ENCODE results near the gene HSP90B1. TPM values are rescaled to one million over a fixed set of nuclear protein-coding genes. Genes with fewer than 3 reads are reported as not detected.
A peak's percentile ranks its signal among the peaks of the same experiment; 100 is the strongest.

Gene HSP90B1
- total and polyA plus RNA-seq, 2 donors from 2014 or later: 521 to 806 TPM

DNA sequence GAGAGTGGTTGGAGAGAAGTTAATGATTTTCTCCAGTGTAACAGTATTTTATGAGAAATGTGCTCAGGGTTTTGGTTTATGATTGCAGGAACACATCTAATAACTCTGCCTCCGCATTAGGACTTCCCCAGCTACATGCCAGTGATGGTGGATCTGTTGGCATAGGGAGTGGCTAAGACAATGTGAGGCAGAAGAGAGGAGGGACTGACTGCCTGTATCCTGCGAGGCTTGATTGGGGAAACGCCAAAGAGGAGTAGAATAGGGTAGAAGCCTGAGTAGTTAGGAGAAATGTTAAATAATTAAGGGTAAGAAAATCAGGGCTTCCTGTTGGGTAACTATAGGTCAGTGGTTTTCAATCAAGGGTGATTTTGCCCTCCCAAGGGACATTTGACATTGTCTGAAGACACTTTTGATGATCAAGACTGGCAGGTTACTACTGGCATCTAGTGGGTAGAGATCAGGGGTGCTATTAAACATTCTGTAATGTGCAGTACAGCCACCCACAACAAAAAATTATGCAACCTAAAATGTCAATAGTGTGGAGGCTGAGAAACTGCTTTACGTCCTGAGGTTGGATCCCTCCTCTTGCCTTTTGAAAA lies 48.3 kb downstream of the HSP90B1 start:
- Histone ChIP-seq H3K4me3 (ENCODE audit: low read length in 3 of 3) (no peak overlapping the region), H3K27me3 (ENCODE audit: control insufficient read depth, insufficient read depth, low read length) (no peaks in the 10 kb centered on the region), H3K4me1 (ENCODE audit: control insufficient read depth in 2 of 3, insufficient read depth in 2 of 3, low read depth in 1 of 3, low read length in 3 of 3) (no peaks in the 10 kb centered on the region), H3K9ac (ENCODE audit: low read length in 3 of 3) (peak overlapping the region in 1 of 3 donors; percentile 10), H3K27ac (ENCODE audit: low read depth in 2 of 2, low read length in 2 of 2) (no peak overlapping the region), H3K9me3 (ENCODE audit: control insufficient read depth in 2 of 3, insufficient read depth in 1 of 3, low read length in 3 of 3) (no peaks in the 10 kb centered on the region), H3K36me3 (ENCODE audit: control insufficient read depth in 2 of 3, insufficient read depth in 3 of 3, low read length in 3 of 3) (peaks cover 6 to 43% (median 18%) of the 10 kb centered on the region in 3 donors)
- DNase-seq (no peak), FAIRE-seq (no peak)
- TF ChIP-seq, protein P1, sequence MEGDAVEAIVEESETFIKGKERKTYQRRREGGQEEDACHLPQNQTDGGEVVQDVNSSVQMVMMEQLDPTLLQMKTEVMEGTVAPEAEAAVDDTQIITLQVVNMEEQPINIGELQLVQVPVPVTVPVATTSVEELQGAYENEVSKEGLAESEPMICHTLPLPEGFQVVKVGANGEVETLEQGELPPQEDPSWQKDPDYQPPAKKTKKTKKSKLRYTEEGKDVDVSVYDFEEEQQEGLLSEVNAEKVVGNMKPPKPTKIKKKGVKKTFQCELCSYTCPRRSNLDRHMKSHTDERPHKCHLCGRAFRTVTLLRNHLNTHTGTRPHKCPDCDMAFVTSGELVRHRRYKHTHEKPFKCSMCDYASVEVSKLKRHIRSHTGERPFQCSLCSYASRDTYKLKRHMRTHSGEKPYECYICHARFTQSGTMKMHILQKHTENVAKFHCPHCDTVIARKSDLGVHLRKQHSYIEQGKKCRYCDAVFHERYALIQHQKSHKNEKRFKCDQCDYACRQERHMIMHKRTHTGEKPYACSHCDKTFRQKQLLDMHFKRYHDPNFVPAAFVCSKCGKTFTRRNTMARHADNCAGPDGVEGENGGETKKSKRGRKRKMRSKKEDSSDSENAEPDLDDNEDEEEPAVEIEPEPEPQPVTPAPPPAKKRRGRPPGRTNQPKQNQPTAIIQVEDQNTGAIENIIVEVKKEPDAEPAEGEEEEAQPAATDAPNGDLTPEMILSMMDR (IDR thresholded peaks at IDR 0.05; ENCODE audit: borderline replicate concordance, extremely low read depth, insufficient read depth): no peak
- intact Hi-C loops (cut with DNase I): no loop called here

DNA sequence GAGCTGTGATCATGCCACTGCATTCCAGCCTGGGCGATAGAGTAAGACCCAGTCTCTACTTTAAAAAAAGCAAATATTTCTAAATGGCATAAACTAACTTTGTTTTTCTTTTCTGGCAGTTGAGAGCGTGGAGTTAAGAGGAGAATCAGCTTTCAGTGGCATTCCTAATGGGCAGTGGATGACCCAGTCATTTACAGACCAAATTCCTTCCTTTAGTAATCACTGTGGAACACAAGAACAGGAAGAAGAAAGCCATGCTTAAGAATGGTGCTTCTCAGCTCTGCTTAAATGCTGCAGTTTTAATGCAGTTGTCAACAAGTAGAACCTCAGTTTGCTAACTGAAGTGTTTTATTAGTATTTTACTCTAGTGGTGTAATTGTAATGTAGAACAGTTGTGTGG lies 56.6 kb downstream of the HSP90B1 start:
- H3K4me1 ChIP-seq (ENCODE audit: control insufficient read depth in 2 of 3, insufficient read depth in 2 of 3, low read depth in 1 of 3, low read length in 3 of 3): no peaks in the 10 kb centered on the region
- TF ChIP-seq, protein P1 (IDR thresholded peaks at IDR 0.05; ENCODE audit: borderline replicate concordance, extremely low read depth, insufficient read depth): no peak
- intact Hi-C loops (cut with DNase I): no loop called here
- no peak overlapping the region for H3K27ac ChIP-seq (ENCODE audit: low read depth in 2 of 2, low read length in 2 of 2)
- FAIRE-seq (no peak), DNase-seq (no peak)
- H3K27me3 ChIP-seq (ENCODE audit: control insufficient read depth, insufficient read depth, low read length): no peaks in the 10 kb centered on the region
- H3K4me3 ChIP-seq (ENCODE audit: low read length in 3 of 3): no peak overlapping the region
- no peak overlapping the region for H3K9ac ChIP-seq (ENCODE audit: low read length in 3 of 3)
- H3K9me3 ChIP-seq (ENCODE audit: control insufficient read depth in 2 of 3, insufficient read depth in 1 of 3, low read length in 3 of 3): no peaks in the 10 kb centered on the region
- peaks cover 4 to 43% (median 15%) of the 10 kb centered on the region in 3 donors for H3K36me3 ChIP-seq (ENCODE audit: control insufficient read depth in 2 of 3, insufficient read depth in 3 of 3, low read length in 3 of 3)

DNA sequence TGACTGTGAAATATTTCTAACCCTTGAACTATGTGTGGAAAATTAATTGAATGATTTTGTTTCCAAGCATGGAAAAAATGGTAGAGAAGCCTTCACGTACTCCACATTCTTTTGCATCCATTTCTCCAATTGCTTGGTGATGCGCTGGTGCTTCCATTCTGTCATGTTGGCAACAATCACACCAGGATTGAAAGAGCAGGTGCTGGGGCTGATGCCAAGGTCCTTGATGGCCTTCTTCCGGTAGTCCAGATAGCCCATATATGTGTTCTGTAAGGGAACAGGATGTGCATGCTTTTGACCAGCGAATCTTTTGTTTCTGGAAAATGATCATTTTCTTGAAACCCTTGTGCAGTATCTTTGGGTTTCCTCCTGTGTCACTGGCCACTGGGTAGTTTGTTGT lies 64.0 kb downstream of the HSP90B1 start:
- no peaks in the 10 kb centered on the region for H3K9me3 ChIP-seq (ENCODE audit: control insufficient read depth in 2 of 3, insufficient read depth in 1 of 3, low read length in 3 of 3)
- TF ChIP-seq, protein P1 (IDR thresholded peaks at IDR 0.05; ENCODE audit: borderline replicate concordance, extremely low read depth, insufficient read depth): no peak
- H3K36me3 ChIP-seq (ENCODE audit: control insufficient read depth in 2 of 3, insufficient read depth in 3 of 3, low read length in 3 of 3): peaks cover 0 to 3% (median under 1%) of the 10 kb centered on the region in 3 donors
- H3K4me3 ChIP-seq (ENCODE audit: low read length in 3 of 3): no peak overlapping the region
- H3K27me3 ChIP-seq (ENCODE audit: control insufficient read depth, insufficient read depth, low read length): no peaks in the 10 kb centered on the region
- intact Hi-C loops (cut with DNase I): no loop called here
- FAIRE-seq (no peak), DNase-seq (no peak)
- H3K4me1 ChIP-seq (ENCODE audit: control insufficient read depth in 2 of 3, insufficient read depth in 2 of 3, low read depth in 1 of 3, low read length in 3 of 3): no peaks in the 10 kb centered on the region
- no peak overlapping the region for H3K27ac ChIP-seq (ENCODE audit: low read depth in 2 of 2, low read length in 2 of 2)
- no peak overlapping the region for H3K9ac ChIP-seq (ENCODE audit: low read length in 3 of 3)

DNA sequence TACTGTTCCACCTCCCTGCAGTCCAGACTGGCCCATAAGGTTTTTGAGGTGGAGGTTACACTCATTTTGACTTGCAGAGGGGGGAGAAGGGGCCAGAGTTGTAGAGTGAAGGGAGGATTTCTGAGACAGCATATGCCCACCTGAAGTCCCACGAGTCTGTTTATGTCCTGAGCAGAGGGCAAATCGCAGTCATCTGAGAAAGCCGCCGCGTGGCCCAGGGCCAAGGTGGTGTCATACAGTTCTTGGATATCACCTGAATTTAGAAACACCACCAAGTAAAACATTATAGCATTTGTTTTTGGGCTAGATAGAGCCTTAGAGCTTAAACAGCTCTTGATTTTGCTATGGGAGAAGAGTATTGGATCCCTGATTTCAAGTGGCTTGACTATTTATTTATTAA lies 66.4 kb downstream of the HSP90B1 start:
- DNase-seq (no peak), FAIRE-seq (no peak)
- Histone ChIP-seq H3K4me3 (ENCODE audit: low read length in 3 of 3) (no peak overlapping the region), H3K27me3 (ENCODE audit: control insufficient read depth, insufficient read depth, low read length) (no peaks in the 10 kb centered on the region), H3K36me3 (ENCODE audit: control insufficient read depth in 2 of 3, insufficient read depth in 3 of 3, low read length in 3 of 3) (no peaks in the 10 kb centered on the region), H3K9ac (ENCODE audit: low read length in 3 of 3) (no peak overlapping the region), H3K27ac (ENCODE audit: low read depth in 2 of 2, low read length in 2 of 2) (no peak overlapping the region), H3K4me1 (ENCODE audit: control insufficient read depth in 2 of 3, insufficient read depth in 2 of 3, low read depth in 1 of 3, low read length in 3 of 3) (no peaks in the 10 kb centered on the region), H3K9me3 (ENCODE audit: control insufficient read depth in 2 of 3, insufficient read depth in 1 of 3, low read length in 3 of 3) (no peaks in the 10 kb centered on the region)
- TF ChIP-seq, protein P1 (IDR thresholded peaks at IDR 0.05; ENCODE audit: borderline replicate concordance, extremely low read depth, insufficient read depth): no peak
- intact Hi-C loops (cut with DNase I): no loop called here
